ENCODE results near the gene ASAP2.

Gene ASAP2

DNA sequence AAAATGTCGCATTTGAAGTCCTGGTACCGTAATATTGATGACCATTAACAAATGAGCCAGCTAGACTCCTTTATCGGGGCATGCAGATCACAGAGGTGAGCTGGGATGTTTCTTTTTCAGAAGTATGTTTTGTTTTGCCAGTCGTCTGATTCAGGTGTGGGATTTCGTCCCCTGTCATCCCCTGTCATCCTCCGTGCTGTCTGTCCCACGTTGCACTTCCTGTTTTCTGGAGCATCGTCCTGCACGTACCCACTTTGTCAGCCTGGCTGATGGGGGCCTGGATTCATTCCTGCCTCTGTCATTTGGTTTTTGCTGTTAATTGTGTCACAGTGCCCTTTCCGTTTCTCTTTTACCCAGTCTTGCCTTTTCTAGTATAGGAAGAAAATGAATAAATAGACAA, 72.8 kb downstream of the ASAP2 start:
- DNase-seq: no peak

DNA sequence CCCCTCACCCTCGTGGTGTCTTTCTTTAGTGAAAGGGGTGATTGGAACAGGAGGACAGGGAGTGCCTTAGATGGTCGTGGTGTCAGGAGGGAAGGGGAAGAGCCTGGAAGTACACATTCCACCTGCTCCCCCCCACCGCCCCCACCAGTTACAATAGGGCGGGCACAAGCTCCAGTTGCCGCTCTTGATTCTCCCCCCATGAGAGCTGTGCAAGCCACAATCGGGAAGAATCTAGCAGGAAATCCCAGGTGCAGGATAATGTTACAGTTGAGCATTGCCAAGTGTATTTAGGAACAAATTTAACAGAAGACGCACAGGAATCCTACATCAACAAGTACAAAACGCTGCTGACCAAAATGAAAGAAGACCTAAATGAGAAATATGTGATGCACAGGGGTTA, 73.6 kb downstream of the ASAP2 start:
- DNase-seq: no peak

DNA sequence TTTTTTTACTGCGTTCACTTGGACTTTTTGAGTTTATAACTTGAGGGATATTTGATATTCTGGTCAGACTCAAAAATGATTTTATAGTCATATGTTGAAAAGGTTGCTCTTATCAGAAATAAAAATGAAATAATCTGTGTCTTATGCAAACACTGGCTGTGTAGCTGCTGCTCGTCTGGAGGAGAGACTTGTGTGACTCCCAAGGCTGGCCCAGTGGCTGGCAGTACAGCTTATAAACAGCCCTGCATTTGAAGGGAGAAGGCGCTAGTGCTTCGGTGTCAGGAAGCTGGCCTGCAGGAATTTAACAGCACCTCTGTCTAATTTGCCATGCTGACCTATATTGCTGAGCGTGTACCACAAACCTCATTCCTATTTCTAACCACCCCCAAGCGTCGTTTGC, 74.5 kb downstream of the ASAP2 start:
- no peak for DNase-seq

DNA sequence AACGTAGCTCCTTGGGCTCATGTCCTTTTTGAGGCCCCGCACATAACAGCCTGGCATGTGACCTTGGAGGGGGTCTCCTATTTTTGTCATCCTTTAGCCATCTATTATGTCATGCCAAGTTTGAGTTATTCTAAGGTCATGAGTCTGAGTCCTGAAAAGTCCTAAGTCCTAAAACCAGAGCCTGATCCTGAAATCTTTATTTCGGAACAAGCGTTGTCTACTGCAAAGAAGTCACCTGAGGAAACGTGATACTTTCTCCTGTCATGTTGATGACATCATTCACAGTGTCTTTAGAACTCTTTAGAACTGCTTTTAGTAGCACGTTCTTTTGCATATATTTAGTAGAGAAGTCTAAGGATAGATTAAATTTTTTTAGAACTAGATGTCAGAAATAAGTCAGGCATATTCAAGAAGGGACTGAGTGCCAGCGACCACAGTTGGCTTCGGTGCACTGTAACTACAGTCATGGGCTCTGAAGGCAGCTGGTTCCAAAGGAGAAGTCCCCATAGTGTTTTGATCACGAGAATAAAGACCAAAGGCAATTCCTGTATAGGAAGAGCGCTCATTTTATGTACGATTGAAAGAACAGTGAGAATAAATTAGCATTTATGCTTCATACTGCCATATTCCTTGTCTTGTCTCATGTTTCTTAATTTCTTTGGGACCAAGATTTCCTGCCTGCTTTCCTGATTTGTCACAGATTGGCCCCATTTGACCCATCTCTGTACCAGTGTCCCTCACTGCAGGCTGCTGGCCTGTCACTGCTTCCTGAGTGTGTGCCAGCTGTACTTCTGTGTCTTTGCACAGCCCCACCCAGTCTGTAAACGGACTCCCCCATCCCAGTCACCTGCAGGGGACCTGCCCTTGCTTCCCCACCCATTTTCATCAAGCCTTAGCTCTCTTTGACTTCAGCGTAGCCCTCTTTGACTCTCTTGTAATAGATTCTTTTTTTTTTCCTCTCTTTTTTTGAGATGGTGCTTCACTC, 75.8 kb downstream of the ASAP2 start:
- DNase-seq: no peak

DNA sequence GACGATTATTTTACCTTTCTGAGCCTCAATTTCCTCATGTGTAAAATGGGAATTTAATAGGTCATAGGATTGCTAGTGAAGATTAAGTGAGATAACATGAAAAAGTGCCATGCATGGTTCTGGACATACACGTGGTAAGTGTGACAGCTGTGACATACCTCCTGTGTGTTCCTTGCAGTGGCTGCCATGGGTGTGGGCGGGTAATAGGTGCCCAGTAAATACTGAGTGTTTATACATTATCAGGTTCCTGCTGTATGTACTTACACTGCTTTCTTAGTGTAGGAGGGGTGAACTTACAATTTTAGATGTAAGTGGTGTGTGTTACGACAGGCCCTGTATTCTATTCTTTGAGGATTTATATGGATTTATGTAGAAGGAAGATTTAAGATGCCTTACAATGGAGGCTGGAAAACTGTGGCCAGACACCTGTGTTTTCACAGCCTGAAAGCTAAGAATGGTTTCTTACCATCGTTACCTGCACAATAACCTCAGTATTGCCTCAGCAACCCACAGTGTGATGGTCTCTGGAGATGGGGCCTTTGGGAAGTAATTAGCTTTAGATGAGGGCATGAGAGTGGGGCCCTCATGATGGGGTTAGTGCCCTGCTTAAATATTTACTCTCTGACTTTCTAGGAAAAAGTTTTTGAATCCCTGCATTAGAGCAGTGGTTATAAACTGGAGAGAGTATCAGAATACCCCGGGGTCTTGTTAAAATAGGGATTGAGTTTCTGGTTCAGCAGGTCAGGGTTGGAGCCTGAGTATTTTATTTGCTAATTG, 78.1 kb downstream of the ASAP2 start:
- no peak for DNase-seq

DNA sequence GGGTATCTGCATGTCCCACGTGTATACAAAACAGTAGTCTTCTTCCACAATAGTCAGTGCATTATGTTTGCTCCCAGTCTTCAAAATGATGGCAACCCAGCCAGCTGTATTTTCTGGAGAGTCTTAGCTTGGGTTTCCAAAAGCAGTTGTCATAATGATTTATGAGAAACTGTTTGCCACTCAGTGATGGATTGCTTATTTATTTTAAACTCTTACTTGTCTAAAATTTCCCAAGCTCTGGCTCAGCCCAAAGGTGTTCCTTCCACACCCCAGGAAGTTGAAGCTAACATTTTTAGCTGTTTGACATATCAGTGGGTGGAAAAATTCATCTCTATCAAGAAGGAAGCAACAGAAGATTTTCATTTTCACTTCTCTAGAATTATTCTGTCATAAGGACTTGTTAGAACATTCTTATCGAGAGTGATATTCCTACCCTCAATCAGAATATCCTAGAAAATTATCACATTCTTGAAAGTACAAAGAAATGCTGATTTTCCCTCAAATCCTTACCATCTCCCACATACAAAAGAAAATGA, 78.8 kb downstream of the ASAP2 start:
- DNase-seq: no peak

DNA sequence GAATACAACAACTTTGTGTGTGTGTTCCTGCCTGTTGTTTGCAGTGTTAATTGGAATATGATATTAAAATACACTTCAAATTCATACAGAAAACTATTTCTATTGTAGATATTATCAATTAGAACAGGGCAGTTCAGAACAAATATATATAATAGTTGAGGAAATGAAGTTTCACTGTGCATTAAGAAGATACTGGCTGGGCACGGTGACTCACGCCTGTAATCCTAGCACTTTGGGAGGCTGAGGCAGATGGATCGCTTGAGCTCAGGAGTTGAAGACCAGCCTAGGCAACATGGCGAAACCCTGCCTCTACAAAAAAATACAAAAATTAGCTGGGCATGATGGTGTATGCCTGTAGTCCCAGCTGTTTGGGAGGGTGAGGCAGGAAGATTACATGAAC, 79.3 kb downstream of the ASAP2 start:
- no peak for DNase-seq

DNA sequence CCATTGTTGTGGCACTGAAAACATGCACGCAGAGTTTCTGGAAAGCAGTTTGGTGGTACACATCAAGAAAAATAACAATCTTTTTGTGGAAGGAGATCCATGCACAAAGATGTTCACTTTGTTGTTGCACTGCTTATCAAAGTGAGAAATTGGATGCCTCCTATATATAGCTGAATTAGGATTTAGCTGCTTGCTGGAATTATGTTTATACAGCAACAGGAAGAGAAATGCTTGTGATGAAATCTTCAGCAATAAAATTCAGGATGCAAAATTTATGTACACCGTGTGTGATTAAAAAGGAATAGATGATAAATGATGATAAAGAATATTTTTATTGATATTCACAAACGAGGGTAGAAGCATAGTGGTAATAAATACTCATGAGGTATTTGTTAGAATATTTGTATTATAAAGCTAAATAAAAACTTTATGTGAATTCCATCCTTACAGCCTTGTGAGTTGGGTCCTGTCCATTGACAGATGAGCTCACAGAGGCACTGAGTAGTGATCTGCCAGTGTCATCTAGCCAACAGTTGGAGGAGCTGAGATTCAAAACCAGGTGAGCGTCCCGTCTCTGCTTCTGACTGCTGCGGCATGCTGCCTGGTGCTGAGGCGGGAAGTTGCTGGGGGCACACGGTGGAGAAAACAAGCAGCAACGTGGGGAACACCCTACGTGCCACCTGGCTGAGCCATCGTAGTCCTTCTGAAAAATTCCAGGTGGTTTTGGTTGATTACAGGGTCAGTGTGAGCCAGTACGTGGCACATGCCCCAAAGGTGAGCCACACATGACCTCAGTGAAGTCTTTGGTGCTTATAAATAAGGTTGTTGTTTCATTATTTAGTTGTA, 80.2 kb downstream of the ASAP2 start:
- DNase-seq: no peak

DNA sequence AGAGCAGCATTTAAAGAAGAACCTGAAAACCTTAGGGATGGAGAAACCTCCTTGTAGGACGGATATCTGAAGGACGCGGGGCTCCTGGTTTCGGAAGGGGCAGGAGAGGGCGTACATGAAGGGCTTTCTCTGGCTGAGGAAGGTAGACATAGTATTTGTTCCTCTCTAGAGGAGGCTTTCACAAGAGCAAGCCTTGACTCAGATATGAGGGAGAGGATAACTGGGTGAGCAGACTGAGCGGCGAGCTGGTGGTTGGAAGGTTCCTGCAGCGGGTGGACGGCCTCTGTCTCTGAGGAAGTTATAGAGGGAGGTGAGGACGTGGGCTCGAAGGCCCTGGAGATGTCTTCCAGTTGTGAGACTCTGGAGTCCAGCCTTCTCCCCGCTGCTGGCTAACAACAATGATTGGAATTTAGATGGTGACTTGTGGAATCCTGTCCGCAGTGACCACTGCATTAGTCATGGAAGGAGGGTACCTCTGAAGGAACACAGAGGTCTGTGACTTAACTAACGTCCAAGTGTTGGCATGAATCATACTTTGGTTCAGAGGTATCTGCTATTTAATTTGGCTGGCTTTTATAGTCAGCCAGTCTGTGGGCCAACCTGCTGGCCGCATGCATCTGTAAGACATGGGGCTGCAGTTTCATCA, 80.9 kb downstream of the ASAP2 start:
- DNase-seq: no peak

DNA sequence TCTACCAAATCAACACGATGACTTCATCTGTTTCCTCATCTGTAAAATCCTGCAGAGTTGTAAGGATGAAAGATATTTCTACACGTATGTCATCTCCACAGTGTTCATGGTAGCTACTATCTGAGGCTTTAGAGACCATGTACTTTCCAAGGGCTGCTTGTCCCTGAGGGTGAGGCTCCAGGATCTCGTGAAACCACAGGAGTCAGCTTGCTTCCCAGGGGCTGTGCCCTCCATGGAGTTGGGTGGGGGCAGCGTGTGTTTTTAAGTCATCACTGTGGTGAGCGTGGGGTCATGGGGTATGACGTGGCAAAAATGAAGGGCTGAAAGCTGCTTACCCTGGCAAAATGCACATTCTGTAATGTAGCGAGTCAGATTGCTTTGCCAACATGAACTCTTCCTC, 81.6 kb downstream of the ASAP2 start:
- DNase-seq: no peak

DNA sequence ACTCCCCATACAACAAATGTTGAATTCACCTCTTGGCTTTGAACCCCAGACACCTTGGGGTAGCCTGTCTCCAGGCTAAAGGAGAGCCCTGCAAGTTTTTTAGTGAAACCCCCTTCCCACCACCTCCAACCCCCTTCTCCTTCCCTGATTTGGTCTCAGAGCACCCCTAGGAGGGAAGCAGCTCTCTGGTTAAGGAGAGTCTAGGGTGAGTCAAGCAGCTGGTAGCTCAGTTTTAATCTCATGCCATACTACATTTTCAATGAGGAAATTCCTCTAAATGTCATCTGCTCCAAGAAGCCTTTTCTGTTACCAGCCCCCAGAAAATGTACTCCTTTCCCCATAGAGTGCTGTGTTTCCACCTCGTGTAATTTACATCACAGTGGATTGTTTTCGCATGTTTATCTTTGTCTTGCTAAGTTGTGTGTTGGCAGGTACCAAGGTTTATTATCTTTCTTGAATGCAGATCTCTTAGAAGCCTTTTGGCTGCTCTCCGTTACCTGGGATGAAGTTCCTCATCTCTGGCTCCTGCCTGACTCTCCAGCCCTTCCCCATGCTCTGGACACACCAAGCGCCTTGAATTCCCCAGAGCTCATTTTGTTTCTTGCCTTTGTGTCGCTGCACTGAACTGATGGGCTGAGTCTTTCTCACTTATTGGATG, 82.2 kb downstream of the ASAP2 start:
- no peak for DNase-seq

DNA sequence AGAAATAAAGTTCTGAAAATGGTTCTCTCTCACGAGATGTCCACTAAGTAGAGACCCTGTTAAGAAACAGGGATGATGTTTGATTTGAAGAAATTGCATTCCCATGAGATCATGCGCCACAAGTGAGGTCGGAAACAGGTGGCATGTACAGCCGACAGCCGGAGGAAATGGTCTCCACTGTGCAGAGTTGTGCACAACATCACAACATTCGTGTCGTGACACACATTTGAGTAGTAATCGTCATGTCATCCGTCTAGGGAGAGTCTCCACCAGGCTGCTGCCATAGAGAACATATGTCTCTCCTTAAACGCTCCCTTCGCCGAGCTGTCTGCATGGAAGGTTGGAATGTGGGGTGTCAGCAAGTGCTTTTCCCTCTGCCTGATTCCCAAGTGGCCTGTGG, 84.7 kb downstream of the ASAP2 start:
- no peak for DNase-seq

DNA sequence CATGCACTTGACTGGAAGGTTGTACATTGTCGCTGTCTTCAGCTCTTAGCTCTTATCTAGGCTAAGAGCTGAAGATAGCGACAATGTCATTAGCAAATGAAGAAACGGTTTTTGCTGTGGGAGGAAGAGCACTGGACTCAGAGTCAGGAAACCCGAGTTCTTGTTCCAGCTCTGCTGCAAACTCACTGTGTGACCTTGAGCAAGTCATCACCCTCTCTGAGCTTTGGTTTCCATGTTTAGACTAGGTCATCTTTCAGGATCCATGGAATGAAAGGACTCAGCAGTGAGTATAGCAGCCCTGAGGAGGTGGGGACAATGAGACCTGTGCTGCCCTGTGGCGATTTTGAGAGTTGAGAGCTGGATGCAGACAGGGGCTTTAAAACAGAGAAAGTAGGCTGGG, 85.3 kb downstream of the ASAP2 start:
- DNase-seq: no peak

DNA sequence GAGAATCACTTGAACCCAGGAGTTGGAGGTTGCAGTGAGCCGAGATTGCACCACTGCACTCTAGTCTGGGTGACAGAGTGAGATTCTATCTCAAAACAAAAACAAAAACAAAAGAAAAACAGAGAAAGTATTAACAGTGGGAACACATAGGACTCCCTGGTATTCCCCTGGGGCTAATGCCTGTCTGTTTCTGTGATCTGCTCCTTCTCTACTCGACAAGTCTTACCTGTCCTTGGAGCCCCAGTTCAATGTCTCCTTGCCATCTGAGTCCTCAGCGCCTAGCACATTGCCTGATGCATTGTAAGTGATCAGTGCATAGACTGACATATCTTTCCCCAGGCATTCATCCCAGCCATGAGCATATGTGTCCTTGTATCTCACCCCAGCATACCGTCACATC, 85.8 kb downstream of the ASAP2 start:
- DNase-seq: no peak

DNA sequence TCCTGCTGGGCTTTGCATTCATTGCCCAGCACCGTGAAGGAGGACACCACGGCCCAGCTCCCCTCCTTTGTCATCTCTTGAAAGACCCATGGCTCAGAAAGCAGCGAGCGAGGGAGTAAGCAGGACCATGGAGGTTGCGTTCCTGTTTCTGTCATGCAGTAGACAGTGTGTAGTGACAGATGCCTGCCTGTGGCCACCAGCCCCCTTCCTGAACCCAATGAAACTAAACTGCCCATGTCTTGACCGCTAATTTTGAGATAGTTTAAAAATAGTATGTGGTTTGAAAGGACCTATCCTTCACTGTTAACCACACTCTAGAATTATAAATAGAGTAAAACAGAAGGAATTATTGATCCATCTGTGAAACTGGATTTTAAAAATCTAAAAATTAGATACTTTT, 88.2 kb downstream of the ASAP2 start:
- no peak for DNase-seq

DNA sequence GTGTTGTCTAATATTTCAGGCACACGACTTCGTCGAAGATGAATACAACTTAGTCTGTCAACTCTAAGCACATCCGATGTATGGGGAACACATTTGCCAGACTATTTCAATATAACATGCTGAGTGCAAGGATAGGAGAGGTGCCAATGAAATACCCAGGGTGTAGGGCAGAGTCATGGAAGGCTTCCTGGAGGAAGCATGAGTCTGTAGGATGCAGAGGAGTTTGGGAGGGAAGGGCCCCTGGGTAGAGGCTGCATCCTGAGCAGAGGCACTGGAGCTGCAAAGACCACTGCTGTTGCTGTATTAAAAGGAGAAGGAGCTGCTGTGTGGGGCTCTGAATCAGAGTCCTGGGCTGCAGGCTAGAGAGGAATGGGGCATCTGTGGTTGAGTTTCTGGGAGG, 89.9 kb downstream of the ASAP2 start:
- no peak for DNase-seq

DNA sequence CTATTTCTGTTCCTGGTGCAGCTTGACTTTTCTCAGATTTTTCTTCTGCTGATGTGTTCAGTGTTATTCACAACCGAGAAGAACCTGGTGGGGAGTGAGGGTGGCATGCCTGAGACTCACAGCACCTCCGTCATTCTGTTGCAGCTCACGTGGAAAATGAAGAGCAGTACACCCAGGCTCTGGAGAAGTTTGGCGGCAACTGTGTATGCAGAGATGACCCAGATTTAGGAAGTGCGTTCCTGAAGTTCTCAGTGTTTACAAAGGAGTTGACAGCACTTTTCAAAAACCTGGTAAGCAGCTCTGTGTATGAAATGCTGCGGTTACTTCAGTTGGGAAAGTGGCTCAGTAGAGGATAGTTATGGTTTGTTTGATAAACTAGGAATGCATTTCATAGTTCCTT, 90.5 kb downstream of the ASAP2 start:
- DNase-seq: no peak

DNA sequence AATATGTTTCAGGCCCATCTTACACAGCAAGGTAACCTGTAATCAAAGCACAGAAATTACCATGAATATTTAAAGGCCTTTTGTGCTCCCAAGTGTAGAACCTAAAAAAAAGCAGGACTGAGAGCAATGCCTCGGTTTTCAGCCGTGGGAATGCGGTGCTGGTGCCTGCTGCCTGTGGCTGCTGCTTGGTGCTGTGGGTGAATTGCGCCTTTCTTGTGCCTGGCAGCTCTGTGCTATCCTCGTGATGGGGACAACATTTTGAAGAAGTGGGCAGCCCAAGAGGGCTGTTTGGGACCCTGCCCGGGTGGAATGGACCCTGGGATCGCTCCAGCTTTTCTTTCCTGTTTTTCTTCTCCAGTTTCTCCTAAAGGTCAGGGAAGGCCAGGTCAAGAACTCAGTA, 91.2 kb downstream of the ASAP2 start:
- no peak for DNase-seq

DNA sequence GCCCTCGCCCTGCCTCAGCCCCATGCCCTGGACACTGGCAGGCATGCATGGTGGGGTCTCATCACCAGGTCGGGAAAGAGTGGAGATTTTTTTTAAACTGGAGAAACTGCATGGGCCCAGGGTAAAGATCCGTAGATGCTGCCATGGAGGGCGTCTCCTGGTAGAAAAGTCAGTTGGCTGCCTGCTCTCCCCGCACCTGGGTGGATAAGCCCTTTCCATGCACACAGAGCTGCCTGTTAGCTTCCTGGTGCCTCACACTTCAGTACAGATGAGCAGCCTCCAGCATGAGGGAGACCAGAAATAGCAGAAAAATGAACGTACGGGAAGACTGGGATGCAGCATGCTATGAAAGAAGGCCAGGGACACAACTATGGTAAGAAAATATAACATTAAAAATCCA, 92.0 kb downstream of the ASAP2 start:
- DNase-seq: no peak

DNA sequence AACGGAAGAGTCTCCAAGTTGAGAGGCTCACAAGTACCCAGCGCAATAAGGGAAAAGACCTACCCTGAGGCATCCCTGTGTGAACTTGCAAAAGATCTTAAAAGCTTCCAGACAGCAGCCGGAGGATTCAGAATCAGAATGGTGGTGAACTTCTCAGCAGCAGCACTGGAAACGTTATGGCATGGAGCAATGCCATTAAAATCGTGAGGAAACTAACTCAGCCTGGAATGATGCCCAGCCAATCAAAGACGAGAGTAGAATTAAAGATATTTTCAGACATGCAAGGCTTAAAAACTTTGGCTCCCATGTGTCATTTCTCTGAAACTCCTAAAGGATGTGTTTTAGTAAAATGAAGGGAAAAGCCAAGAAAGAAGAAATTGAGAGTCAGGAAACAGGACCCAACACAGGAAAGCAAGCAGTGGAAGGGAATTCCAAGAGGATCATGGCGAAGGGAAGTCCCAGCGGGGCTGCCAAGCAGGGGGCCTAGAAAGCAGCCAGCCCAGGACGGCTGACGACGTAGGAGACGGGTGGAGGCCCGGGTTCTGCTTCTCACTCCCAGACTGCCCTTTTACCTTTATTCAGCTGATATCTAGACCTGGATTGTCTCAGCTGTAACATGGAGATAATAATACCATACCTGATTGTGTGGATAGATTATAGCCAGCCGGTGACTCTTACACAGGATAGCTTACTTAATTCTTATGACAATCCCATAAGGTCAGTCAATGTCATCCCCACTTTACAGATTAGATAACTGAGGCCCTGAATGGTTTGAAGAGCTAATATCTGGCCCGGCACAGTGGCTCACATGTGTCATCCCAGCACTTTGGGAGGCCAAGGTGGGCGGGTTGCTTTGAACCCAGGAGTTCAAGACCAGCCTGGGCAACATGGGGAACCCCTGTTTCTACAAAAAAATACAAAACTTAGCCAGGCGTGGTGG, 92.8 kb downstream of the ASAP2 start:
- DNase-seq: no peak

DNA sequence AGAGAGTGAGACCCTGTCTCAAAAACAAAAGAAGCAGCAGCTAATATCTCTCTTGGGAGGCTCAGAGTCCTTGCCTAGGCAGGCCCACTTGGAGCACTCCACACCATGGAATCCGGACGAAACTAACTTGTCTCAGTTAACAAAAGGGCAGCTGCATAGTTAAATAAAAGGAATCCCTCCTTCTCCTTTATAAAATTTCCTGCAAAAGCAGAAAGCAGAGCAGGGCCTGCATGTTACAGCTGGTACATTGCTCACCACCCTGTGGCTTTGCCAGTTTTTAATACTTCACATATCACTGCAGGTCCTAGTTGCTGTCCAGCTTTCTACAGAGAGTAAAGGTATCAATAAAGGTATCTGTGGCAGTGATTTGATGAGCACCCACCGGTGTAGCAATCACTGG, 93.6 kb downstream of the ASAP2 start:
- no peak for DNase-seq

Measured in NCI-H1436 (cell line).